HG03196 (cell line): ENCODE results near the gene FBLN1.
"Not testable (repeated sequence)": the region's sequence is repeated elsewhere in the genome, so short reads cannot be mapped to it uniquely, and the experiment has no call there.

Experiments
- ATAC-seq: cut with Tn5 transposase; IDR thresholded peaks from one replicate; pipeline ENCODE4 v1.9.1; 2021; ENCODE audit not compliant: unreplicated experiment

FBLN1 gene

GRCh38 chr22:45525480-45525879 lies 22.8 kb downstream of the FBLN1 start:
- ATAC-seq, result no peak

GRCh38 chr22:45526281-45526680 lies 23.6 kb downstream of the FBLN1 start:
- no peak for ATAC-seq

GRCh38 chr22:45526768-45527360 lies 24.2 kb downstream of the FBLN1 start:
- ATAC-seq, result no peak

DNA sequence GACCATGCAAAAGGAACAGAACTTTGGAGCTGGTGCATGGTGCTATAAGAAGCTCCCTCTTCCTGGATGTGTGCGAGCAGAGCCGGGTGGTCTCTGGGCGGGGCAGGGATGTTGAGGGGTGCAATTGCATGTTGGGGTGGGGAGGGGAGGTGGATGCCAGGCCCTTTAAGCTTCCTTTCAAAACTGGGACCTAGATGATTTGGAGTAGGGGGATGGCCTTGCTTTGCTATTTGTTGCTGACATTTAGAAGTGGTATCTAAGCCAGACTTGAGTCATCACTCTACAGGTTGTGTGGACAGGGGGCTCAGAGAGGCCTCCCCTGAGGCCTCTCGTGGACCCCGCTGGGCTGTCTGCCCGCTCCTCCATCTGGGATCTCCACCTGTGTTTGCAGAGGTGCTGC lies 24.8 kb downstream of the FBLN1 start:
- no peak for ATAC-seq

DNA sequence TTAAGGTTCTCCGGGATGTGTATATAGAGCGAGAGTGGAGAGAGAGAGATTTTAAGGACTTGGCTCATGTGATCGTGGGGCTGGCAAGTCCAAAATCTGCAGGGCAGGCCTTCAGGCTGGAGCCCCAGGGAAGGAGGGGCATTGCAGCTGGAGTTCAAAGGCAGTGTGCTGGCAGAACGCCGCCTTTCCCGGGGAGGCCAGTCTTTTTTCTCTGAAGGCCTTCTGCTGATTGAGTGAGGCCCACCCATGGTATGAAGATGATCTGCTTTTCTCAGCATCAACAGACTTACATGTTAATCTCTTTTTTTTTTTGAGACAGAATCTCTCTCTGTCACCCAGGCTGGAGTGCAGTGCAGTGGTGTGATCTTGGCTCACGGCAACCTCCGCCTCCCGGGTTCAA lies 25.4 kb downstream of the FBLN1 start:
- ATAC-seq, result no peak

GRCh38 chr22:45529105-45529504 lies 26.4 kb downstream of the FBLN1 start:
- no peak for ATAC-seq

DNA sequence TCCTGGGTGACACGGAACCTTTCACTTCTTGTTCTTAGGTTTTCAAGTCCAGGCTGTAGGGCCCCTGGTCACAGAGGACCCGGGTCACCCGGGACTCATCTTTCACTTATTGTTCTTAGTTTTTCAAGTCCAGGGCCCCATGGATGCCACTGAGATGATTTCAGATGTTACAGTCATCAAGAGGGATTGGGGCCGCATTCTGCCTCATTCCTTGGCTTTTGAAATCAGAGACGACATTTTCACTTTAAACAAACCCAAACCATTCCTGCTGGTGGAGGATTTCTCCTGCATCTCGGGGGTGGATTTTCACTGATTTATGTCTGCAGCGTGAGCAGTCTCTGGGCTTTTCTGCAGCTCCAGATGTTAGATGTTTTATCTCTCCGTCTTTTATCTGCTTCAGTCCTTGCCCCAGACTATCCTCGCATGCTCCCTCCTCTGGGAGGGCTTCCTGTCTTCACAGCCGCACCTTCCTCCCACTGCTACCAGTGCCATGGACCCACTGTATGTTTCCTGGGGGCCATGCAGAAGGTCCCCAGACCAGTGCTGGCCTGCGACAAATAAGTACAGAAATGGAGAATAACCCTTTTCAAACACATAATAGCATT lies 27.4 kb downstream of the FBLN1 start:
- ATAC-seq, result no peak

GRCh38 chr22:45531441-45532234 lies 29.0 kb downstream of the FBLN1 start:
- ATAC-seq, result no peak

DNA sequence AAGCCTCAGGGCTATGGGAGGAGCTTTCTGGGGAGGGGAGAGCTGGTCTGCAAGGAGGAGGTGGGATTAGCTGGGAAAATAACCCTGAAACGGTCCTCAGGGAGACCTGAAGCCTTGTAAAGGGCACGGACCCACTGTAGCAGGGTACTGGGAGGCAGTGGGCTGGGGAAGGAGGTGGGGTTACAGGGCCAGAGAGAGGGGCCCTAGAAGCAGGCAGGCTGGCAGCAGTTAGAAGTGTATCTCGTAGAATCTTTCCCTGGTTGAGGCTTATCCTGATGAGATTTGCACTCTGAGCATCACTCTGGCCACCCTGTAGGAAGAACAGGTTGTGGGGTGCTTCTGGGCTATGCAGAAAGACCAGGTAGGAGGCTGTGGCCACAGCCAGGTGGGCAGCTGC lies 29.6 kb downstream of the FBLN1 start:
- no peak for ATAC-seq

DNA sequence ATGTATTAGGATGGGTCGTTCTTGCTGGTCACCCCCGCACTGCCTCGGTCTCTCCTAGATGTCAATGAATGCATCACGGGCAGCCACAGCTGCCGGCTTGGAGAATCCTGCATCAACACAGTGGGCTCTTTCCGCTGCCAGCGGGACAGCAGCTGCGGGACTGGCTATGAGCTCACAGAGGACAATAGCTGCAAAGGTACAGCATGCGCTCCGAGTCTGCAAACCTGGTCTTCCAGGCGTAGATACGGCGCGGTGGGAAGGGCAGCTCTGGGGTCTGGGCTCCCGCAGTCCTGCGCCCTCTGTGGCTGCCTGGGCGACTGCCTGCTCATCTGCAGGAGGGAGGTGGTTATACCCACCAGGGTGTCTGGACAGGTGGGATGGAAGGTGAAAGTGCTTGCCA lies 31.0 kb downstream of the FBLN1 start:
- ATAC-seq, result no peak

- ATAC-seq, result no peak
Measured at GRCh38 chr22:45534339-45535192, 31.9 kb downstream of the FBLN1 start.

DNA sequence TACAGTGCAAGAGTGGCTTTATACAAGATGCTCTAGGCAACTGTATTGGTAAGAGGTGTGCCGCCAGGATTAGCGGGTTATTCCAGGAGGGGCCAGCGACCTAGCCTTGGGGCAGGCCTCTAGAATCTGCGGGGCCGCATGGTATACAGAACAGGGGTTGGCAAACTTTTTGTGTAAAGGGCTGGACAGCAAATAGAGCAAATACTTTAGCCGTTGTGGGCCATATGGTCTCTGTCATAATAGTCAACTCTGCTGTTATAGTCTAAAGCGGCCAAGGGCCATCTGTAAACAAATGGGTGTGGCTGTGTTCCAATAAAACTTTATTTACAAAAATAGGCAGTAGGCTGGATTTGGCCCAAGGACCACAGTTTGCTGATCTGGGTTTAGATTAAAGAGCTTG lies 32.6 kb downstream of the FBLN1 start:
- ATAC-seq, result no peak

DNA sequence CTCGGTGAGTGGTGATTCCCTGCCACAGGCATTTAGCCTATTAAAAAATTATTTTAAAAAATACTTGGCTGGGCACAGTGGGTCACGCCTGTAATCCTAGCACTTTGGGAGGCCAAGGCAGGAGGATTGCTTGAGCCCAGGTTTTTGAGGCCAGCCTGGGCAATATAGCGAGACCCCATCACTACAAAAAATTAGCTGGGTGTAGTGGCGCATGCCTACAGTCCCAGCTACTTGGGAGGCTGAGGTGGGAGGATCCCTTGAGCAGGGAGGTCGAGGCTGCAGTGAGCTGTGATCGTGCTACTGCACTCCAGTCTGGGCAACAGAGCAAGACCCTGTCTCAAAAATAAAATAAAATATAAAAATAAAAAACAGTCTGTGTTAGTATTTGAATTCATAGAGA lies 33.2 kb downstream of the FBLN1 start:
- ATAC-seq, result not testable (repeated sequence)

- no peak for ATAC-seq
Measured at GRCh38 chr22:45537734-45538181, 35.1 kb downstream of the FBLN1 start.

- ATAC-seq, result no peak
Measured at GRCh38 chr22:45538281-45538680, 35.6 kb downstream of the FBLN1 start.

DNA sequence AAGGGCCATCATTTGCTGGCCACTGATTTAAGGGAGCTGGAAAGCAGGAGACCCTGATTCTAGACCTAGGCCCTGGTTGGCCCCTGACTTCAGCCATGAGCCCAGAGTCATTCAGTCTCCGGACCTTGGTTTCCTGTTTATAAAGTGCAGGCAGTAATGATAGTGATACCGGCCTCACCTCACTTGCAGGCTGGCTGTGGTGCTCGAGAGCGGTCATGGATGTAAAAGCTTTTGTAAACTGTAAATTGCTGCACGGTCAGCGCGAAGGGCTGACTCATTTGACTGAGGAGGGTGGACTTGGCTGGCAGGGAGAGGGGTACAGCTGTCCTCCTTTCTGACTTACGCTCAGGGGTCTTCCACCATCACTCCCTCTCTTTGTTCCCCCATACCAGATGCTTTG lies 37.4 kb downstream of the FBLN1 start:
- no peak for ATAC-seq

DNA sequence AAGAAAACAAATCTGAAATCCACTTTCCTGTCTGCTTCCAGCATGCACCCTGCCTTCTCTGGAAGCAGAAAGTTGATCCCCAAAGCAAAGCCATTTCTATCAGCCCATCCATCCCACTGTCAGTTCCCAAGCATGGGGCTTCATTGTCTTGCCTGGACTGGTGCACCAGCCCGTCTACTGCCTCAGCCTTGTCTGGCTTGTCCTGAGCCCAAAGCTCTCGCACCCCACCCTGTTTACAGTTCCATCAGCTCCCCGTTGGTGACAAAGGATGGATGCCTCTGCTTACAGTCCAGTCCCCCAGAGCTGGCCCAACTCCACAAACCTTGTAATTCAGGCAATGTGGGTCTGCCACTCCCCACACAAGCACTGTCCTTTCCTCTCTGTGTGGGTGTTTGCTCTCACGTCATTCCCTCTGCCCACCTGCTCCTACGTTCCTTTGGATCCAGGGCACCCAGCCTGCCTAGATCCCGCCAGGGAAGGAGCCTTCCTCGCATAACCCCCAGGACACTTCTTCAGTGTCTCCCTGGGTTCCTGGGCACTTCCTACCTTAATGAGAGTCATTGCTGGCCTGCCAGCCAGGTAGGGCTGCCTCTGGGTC lies 38.8 kb downstream of the FBLN1 start:
- no peak for ATAC-seq

DNA sequence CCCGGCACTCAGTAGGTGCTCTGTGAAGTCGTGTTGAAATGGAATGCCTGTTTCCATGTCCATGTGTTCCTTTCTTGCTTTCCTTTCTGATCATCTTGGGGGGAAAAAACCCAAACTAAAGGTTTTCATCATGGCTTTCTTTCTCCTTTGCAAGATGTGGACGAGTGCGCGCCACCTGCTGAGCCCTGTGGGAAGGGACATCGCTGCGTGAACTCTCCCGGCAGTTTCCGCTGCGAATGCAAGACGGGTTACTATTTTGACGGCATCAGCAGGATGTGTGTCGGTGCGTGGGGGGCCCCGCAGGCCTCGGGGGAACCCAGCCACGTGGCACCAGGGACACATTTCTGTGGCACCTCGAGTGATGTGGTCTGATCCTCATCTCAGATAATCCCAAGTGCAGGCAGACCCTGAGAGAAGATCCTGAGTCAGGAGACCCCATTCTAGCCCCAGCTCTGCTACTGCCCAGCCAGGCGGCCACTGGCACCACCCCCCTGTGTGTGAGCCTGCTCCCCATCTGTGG lies 39.4 kb downstream of the FBLN1 start:
- no peak for ATAC-seq

DNA sequence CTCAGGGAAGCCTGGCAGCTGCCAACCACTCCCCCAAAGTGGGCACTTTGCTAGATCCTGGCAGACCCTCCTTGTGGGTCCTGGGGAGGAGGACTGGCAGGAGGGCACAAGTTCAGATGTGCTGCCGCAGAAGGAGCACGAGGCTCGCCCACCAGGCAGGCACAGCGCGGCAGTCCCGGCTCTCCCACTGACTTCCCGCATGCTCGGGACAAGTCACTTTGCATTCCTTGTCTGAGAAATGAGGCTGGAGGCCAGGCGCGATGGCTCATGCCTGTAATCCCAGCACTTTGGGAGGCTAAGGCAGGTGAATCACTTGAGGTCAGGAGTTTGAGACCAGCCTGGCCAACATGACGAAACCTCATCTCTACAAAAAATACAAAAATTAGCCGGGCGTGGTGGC lies 40.1 kb downstream of the FBLN1 start:
- ATAC-seq, result not testable (repeated sequence)

DNA sequence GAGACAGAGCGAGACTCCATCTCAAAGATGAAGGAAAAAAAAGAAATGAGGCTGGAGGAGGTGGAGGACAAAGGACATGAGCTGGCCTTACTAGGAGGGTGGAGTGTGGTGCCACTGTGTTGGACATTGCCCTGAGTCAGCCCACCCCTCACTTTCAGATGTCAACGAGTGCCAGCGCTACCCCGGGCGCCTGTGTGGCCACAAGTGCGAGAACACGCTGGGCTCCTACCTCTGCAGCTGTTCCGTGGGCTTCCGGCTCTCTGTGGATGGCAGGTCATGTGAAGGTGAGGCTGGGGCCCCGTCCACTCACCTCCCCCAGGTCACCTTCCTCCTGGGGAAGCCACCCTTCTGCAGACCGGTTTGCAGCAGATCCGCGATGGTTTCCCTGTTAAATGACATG lies 40.6 kb downstream of the FBLN1 start:
- no peak for ATAC-seq
